ENCODE data around the gene SH3BGR.
A peak's percentile ranks its signal among the peaks of the same experiment; 100 is the strongest.

Gene SH3BGR

DNA sequence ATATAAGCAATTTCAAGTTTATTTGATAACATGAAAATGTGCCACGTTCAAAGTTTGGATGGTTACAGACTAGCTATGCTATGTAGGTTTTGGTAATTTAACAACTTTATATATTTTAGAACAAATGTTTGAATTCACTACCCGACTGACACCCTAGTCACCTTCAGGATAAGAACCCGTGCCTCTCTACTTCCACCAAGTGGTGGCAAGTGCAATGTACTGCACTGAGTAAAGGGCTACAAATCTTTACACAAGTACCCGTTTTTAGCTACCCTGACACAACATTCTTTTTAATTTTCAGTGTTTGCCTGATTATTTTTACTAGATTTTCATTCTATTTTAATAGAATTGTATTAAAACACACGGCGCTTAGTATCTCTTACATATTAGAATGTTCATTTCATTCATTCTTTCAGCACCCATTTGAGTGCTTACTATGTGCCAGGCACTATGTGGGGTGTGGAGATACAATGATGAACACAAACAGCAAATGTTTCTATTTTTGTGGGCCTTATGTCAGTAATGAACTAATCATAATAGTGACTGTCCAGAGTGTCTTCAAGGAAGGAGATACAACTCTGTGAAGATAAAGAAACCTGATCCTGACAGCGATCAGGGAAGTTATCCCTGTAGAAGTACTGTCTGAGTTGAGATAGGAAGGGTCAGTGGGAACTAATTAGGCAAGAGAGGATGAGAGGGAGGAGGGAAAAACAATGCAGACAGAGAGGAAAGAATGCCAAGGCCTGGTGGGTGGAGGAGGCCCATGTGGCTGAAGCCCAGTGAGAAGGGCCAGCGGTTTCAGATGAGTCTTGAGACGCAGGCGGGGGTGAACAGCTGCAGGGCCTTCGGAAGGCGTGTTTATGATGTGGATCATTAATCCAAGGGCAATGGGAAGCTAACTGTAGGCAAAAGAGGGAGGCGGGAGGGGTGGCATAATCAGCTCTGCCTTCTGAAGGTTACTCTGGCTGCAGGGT lies 10.0 kb upstream of the SH3BGR start:
- no peak for TF ChIP-seq NFRKB (IDR thresholded peaks at IDR 0.05)
- TF ChIP-seq HDGF (IDR thresholded peaks at IDR 0.05; ENCODE audit: borderline replicate concordance): no peak
- no peak for TF ChIP-seq FOXK2 (IDR thresholded peaks at IDR 0.05)
- no peak for TF ChIP-seq BHLHE40 (IDR thresholded peaks at IDR 0.05; ENCODE audit: borderline replicate concordance)
- TF ChIP-seq ZNF384 (IDR thresholded peaks at IDR 0.05): no peak
- TF ChIP-seq LEF1 (IDR thresholded peaks at IDR 0.05; ENCODE audit: borderline replicate concordance): no peak
- no peak for TF ChIP-seq L3MBTL2 (conservative IDR thresholded peaks at IDR 0.05)
- TF ChIP-seq CTBP1 (IDR thresholded peaks at IDR 0.05; ENCODE audit: borderline replicate concordance): no peak
- TF ChIP-seq, protein P1, sequence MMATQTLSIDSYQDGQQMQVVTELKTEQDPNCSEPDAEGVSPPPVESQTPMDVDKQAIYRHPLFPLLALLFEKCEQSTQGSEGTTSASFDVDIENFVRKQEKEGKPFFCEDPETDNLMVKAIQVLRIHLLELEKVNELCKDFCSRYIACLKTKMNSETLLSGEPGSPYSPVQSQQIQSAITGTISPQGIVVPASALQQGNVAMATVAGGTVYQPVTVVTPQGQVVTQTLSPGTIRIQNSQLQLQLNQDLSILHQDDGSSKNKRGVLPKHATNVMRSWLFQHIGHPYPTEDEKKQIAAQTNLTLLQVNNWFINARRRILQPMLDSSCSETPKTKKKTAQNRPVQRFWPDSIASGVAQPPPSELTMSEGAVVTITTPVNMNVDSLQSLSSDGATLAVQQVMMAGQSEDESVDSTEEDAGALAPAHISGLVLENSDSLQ (IDR thresholded peaks at IDR 0.05): no peak
- no peak for TF ChIP-seq FOXA1 (IDR thresholded peaks at IDR 0.05)
- TF ChIP-seq SUZ12 (IDR thresholded peaks at IDR 0.05): no peak
- no peak for TF ChIP-seq TARDBP (IDR thresholded peaks at IDR 0.05)
- TF ChIP-seq FOXM1 (IDR thresholded peaks at IDR 0.05; ENCODE audit: borderline replicate concordance): no peak
- TF ChIP-seq SP1 (IDR thresholded peaks at IDR 0.05): no peak
- TF ChIP-seq ARNT (IDR thresholded peaks at IDR 0.05): no peak
- no peak for TF ChIP-seq ELF4 (IDR thresholded peaks at IDR 0.05)
- ChIA-PET POLR2A (interaction anchor here (0.9 to 1.5 kb wide), 5 partner anchors 12 to 258 kb away, joined by 3 to 4 read pairs (median 3); a partner anchor contains a TSS), CTCF (interaction anchor here (0.6 to 1.9 kb wide), 6 partner anchors 9 to 259 kb away, joined by 3 to 19 read pairs (median 4); partner anchors contain the start of gene PSMG1)
- DNase-seq (ENCODE audit: extremely low spot score): peak; percentile 62

DNA sequence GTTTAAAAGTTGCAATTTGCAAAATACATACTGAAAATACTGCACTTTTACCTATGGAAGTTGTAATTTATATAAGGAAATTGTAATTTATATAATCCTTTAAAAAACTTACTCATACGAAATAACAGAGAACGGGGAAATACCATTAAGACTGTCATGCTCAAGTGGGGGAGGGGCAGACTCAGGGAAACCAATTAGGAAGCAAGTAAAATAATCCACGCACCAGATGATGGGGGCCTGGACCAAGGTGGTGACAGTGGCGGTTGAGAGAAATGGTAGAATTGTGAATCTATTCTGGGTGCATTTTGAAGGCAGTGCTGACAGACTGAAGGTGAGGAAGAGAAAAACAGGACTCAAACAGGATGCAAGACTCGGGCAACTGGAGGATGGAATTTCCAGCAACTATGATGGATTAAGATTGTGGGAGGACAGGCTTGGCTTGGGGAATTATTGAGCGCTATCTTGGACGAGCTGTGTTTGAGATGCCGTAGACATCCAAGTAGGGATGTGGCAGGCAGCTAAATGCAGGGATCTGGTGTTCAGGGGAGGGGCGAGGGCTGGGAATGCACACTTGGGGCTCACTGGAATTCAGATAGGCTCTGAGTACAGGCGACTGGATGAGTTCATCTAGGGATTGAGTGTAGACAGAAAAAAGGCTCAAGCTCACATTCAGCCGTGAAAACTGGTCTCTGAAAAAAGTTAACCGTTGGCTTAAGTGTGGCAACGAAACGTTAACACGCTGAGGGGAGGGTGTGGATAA lies 7.2 kb upstream of the SH3BGR start:
- no peak for DNase-seq (ENCODE audit: extremely low spot score)
- ChIA-PET POLR2A (interaction anchor here (0.6 to 1.5 kb wide), 7 partner anchors 9 to 129 kb away, joined by 3 to 6 read pairs (median 4); partner anchors contain the start of gene HMGN1), CTCF (no interaction called here)
- TF ChIP-seq CTBP1 (IDR thresholded peaks at IDR 0.05; ENCODE audit: borderline replicate concordance) (no peak), SUZ12 (IDR thresholded peaks at IDR 0.05) (no peak), LEF1 (IDR thresholded peaks at IDR 0.05; ENCODE audit: borderline replicate concordance) (no peak)

DNA sequence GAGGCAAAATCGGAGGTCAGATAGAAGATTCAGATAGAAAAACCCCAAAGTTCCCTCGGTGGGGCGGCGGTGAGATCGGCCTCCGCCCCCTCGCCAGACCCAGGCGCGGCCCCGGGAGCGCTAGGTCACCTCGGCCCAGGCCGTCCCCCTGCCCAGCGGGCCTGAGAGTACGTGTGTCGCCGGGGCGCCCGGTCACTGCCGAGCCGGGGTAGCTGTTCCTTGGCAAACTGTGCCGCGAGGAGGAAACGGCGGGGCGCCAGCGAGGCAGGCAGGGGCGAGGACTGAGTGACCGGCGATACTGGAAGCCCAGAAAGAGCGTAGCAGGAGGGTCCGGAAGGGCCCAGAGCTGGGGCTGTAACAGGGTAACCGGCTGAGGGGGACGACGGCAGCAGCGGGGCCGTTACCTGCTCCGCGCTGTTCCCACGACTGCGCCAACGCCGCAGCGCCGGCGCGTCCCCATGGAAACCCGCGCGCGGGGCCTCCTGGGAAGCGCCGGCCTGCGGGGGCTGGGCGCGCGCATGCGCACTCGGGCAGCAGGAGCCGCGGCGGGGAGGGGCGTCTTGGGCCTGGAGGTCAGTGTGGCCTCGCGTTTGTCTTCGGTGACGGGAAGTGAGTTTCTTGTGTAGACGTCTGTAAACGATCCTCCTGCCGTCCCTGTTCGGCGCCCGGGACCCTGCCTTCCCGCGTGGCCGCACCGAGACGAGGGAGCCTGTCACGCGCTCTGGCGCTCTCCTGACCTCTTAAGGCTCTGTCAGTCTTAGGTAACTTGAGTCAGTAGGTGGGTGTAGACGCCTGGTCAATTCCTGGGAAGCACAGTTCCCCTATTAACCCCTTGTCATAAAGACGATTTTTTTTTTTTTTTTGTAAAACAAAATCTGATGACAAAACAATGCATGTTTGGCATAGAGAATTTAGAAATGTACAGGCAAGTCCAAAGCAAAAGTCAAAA lies 6.2 kb upstream of the SH3BGR start, which contains the start of gene LCA5L:
Gene LCA5L (minus strand): TSS at position 458 of the 949 bp plus-strand sequence. CDS start 17,285 bp downstream, outside the sequence.
- DNase-seq (ENCODE audit: extremely low spot score): peak; percentile 99
- ChIA-PET POLR2A (interaction anchor here (0.6 to 1.4 kb wide), 6 partner anchors 9 to 262 kb away, joined by 3 to 6 read pairs (median 4); partner anchors contain the start of genes HMGN1 and PSMG1), CTCF (no interaction called here)
- peak; percentile 96 for TF ChIP-seq L3MBTL2 (conservative IDR thresholded peaks at IDR 0.05)
- TF ChIP-seq TARDBP (IDR thresholded peaks at IDR 0.05): no peak
- TF ChIP-seq LEF1 (IDR thresholded peaks at IDR 0.05; ENCODE audit: borderline replicate concordance): 0 out of 2 replicates have a peak, but pooled peaks have one; percentile 54
- TF ChIP-seq SP1 (IDR thresholded peaks at IDR 0.05): no peak
- TF ChIP-seq, protein P1 (IDR thresholded peaks at IDR 0.05): peak; percentile 77

DNA sequence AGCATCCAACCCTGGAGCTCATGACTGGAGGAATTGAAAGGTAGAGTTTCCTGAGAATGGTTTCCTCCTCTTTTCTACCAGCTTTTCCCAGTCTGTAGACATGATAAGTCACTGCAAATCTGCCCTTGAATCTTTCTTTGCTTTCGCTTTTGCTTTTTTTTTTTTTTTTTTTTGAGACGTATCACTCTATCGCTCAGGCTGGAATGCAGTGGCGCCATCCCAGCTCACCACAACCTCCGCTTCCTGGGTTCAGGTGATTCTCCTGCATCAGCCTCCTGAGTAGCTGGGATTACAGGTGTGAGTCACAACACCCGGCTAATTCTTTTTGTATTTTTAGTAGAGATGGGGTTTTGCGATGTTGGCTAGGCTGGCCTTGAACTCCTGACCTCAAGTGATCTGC lies 4.5 kb upstream of the SH3BGR start:
- POLR2A ChIA-PET: no interaction called here
- no peak for DNase-seq (ENCODE audit: extremely low spot score)
- CTCF ChIA-PET: no interaction called here
- TF ChIP-seq FOXM1 (IDR thresholded peaks at IDR 0.05; ENCODE audit: borderline replicate concordance) (no peak), CTBP1 (IDR thresholded peaks at IDR 0.05; ENCODE audit: borderline replicate concordance) (no peak), ELF4 (IDR thresholded peaks at IDR 0.05) (no peak), NFRKB (IDR thresholded peaks at IDR 0.05) (no peak), ARNT (IDR thresholded peaks at IDR 0.05) (no peak), BHLHE40 (IDR thresholded peaks at IDR 0.05; ENCODE audit: borderline replicate concordance) (no peak), L3MBTL2 (conservative IDR thresholded peaks at IDR 0.05) (no peak), FOXA1 (IDR thresholded peaks at IDR 0.05) (no peak), SUZ12 (IDR thresholded peaks at IDR 0.05) (no peak), TARDBP (IDR thresholded peaks at IDR 0.05) (no peak), FOXK2 (IDR thresholded peaks at IDR 0.05) (no peak), ZNF384 (IDR thresholded peaks at IDR 0.05) (no peak), LEF1 (IDR thresholded peaks at IDR 0.05; ENCODE audit: borderline replicate concordance) (no peak)
- TF ChIP-seq, protein P1 (IDR thresholded peaks at IDR 0.05): no peak

All from HEK293T (cell line).